WTC11 (cell line): Measurements from ENCODE around the gene CCDC149. TPM values are rescaled to one million over a fixed set of nuclear protein-coding genes. Genes with fewer than 3 reads are reported as not detected.

Experiments used
- ATAC-seq: fragments of 200-7000 bp; cut with Tn5 transposase; 2 replicates; pipeline ENCODE4 v1.10.0; 2021; ENCODE audit warnings: mild to moderate bottlenecking, moderate library complexity
- CTCF ChIA-PET: fragments of 300-600 bp; sonication (Branson Sonifier 250); formaldehyde crosslinking; loops from one replicate; lab custom pipeline; 2021; ENCODE audit warnings: antibody characterized with exemption; lab: Charles Lee
- POLR2A ChIA-PET: fragments of 350-600 bp; sonication (Branson Sonifier 250); formaldehyde crosslinking; loops from one replicate; lab custom pipeline; 2021; ENCODE audit warnings: antibody characterized with exemption; lab: Charles Lee
- DNase-seq: peaks from one replicate; pipeline ENCODE4 v3.0.0; 2021; ENCODE audit warnings: low spot score
- H3K27ac Mint-ChIP-seq: 2 replicates; pipeline ENCODE4 v1.8.0; 2021; ENCODE audit warnings: mixed read lengths
- H3K27me3 Mint-ChIP-seq: 2 replicates; pipeline ENCODE4 v1.8.0; 2021; ENCODE audit warnings: low read depth, mild to moderate bottlenecking, moderate library complexity, mixed read lengths
- H3K36me3 Mint-ChIP-seq: 2 replicates; pipeline ENCODE4 v1.8.0; 2021; ENCODE audit warnings: mixed read lengths
- H3K4me1 Mint-ChIP-seq: 2 replicates; pipeline ENCODE4 v1.8.0; 2022; ENCODE audit warnings: mixed read lengths
- H3K4me3 Mint-ChIP-seq: 2 replicates; pipeline ENCODE4 v1.8.0; 2021; ENCODE audit warnings: mild to moderate bottlenecking, moderate library complexity, mixed read lengths
- H3K9me3 Mint-ChIP-seq: 2 replicates; pipeline ENCODE4 v1.8.0; 2021; ENCODE audit warnings: mixed read lengths
- GABPB1 ChIP-seq: sonication (generic); formaldehyde crosslinking; IDR thresholded peaks from 2 replicates; pipeline ENCODE4 v1.8.1; 2023; ENCODE audit warnings: mild to moderate bottlenecking, missing genetic modification reagents
- GRHL2 ChIP-seq: fragments of 250-450 bp; sonication (Bioruptor Pico); IDR thresholded peaks from 2 replicates; pipeline ENCODE4 v1.8.0; 2022; ENCODE audit warnings: mild to moderate bottlenecking, moderate library complexity; ENCODE audit not compliant: insufficient replicate concordance, severe bottlenecking
- GTF2I ChIP-seq: fragments of 250-450 bp; sonication (Bioruptor Pico); conservative IDR thresholded peaks from 2 replicates; pipeline ENCODE4 v1.4.0; 2021; ENCODE audit warnings: mild to moderate bottlenecking
- IRF2 ChIP-seq: sonication (generic); formaldehyde crosslinking; IDR thresholded peaks from 2 replicates; pipeline ENCODE4 v1.8.0; 2022; ENCODE audit warnings: low read depth, missing genetic modification reagents, borderline replicate concordance
- JUN ChIP-seq: sonication (generic); formaldehyde crosslinking; IDR thresholded peaks from 2 replicates; pipeline ENCODE4 v1.8.0; 2023; ENCODE audit warnings: mild to moderate bottlenecking, missing genetic modification reagents
- KAT7 ChIP-seq: sonication (generic); formaldehyde crosslinking; IDR thresholded peaks from 2 replicates; pipeline ENCODE4 v1.8.1; 2023; ENCODE audit warnings: missing genetic modification reagents, mild to moderate bottlenecking, borderline replicate concordance
- MXD4 ChIP-seq: fragments of 250-450 bp; sonication (Bioruptor Pico); IDR thresholded peaks from 2 replicates; pipeline ENCODE4 v1.8.0; 2021; ENCODE audit warnings: mild to moderate bottlenecking, moderate library complexity, borderline replicate concordance
- MYBL2 ChIP-seq: sonication (generic); formaldehyde crosslinking; IDR thresholded peaks from 2 replicates; pipeline ENCODE4 v1.8.1; 2023; ENCODE audit warnings: mild to moderate bottlenecking, moderate library complexity, missing genetic modification reagents
- NFATC4 ChIP-seq: fragments of 250-450 bp; sonication (Bioruptor Pico); IDR thresholded peaks from 2 replicates; pipeline ENCODE4 v1.9.0; 2021; ENCODE audit warnings: mild to moderate bottlenecking
- RORB ChIP-seq: fragments of 250-450 bp; sonication (Bioruptor Pico); IDR thresholded peaks from 2 replicates; pipeline ENCODE4 v1.9.0; 2021; ENCODE audit warnings: mild to moderate bottlenecking
- SOX15 ChIP-seq: fragments of 250-450 bp; sonication (Bioruptor Pico); IDR thresholded peaks from 2 replicates; pipeline ENCODE4 v1.9.0; 2021; ENCODE audit warnings: mild to moderate bottlenecking
- ZNF138 ChIP-seq: sonication (generic); formaldehyde crosslinking; conservative IDR thresholded peaks from 2 replicates; pipeline ENCODE4 v1.8.1; 2022; ENCODE audit warnings: mild to moderate bottlenecking, moderate library complexity, missing genetic modification reagents
- total RNA-seq: library from RNA; stranded (reverse); gene quantifications from 3 replicates; pipeline ENCODE4 v1.2.3, GENCODE V29; 2021
- TF ChIP-seq, protein P1 (sequence below): fragments of 250-450 bp; sonication (Bioruptor Pico); conservative IDR thresholded peaks from 2 replicates; pipeline ENCODE4 v1.9.0; 2021; ENCODE audit warnings: mild to moderate bottlenecking
- TF ChIP-seq, protein P2 (sequence below): sonication (generic); formaldehyde crosslinking; IDR thresholded peaks from 2 replicates; pipeline ENCODE4 v1.8.1; 2023; ENCODE audit warnings: mild to moderate bottlenecking, missing genetic modification reagents, moderate library complexity
- TF ChIP-seq, protein P3 (sequence below): fragments of 250-450 bp; sonication (Bioruptor Pico); IDR thresholded peaks from 2 replicates; pipeline ENCODE4 v1.9.0; 2021; ENCODE audit warnings: moderate library complexity, mild to moderate bottlenecking, inconsistent platforms, borderline replicate concordance
- TF ChIP-seq, protein P4 (sequence below): sonication (generic); formaldehyde crosslinking; IDR thresholded peaks from 2 replicates; pipeline ENCODE4 v1.8.1; 2022; ENCODE audit warnings: mild to moderate bottlenecking, moderate library complexity, missing genetic modification reagents
- TF ChIP-seq, protein P5 (sequence below): sonication (generic); formaldehyde crosslinking; IDR thresholded peaks from 2 replicates; pipeline ENCODE4 v1.8.1; 2023; ENCODE audit warnings: mild to moderate bottlenecking, missing genetic modification reagents
- TF ChIP-seq, protein P6 (sequence below): sonication (generic); formaldehyde crosslinking; IDR thresholded peaks from 2 replicates; pipeline ENCODE4 v1.8.1; 2023; ENCODE audit warnings: mild to moderate bottlenecking, missing genetic modification reagents
- TF ChIP-seq, protein P7 (sequence below): fragments of 250-450 bp; sonication (Bioruptor Pico); IDR thresholded peaks from 2 replicates; pipeline ENCODE4 v1.8.0; 2021; ENCODE audit warnings: mild to moderate bottlenecking

Gene CCDC149
- total RNA-seq, 1 experiment from 2014 or later: 3.9 TPM

DNA sequence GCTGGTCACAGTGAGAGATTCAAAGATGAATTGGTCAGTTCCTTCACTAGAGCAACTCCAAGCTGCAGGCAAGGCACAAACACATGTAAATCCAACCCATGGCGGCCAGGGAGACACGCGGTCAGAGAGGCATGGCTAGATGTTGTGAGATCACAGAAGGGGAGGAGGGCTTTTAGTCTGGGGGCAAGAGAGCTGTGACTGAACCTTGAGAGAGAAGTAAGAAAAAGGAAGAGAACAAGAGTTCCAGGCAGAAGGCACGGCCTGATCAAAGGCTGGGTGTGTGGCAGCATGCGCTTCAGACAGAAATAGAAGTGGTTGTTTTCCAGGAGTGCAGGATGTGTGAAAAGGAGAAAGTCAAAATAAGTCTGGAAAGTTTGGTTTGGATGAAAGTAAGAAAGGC is 15.9 kb downstream of the CCDC149 start:
- DNase-seq (no peak), ATAC-seq (no peak)
- Mint-ChIP-seq H3K36me3 (no peaks in the 10 kb centered on the region), H3K9me3 (no peaks in the 10 kb centered on the region), H3K4me1 (peaks cover 13% of the 10 kb centered on the region), H3K27ac (no peak overlapping the region), H3K27me3 (no peaks in the 10 kb centered on the region), H3K4me3 (no peak overlapping the region)
- CTCF ChIA-PET: no interaction called here
- POLR2A ChIA-PET: no interaction called here
- TF ChIP-seq, protein P1, sequence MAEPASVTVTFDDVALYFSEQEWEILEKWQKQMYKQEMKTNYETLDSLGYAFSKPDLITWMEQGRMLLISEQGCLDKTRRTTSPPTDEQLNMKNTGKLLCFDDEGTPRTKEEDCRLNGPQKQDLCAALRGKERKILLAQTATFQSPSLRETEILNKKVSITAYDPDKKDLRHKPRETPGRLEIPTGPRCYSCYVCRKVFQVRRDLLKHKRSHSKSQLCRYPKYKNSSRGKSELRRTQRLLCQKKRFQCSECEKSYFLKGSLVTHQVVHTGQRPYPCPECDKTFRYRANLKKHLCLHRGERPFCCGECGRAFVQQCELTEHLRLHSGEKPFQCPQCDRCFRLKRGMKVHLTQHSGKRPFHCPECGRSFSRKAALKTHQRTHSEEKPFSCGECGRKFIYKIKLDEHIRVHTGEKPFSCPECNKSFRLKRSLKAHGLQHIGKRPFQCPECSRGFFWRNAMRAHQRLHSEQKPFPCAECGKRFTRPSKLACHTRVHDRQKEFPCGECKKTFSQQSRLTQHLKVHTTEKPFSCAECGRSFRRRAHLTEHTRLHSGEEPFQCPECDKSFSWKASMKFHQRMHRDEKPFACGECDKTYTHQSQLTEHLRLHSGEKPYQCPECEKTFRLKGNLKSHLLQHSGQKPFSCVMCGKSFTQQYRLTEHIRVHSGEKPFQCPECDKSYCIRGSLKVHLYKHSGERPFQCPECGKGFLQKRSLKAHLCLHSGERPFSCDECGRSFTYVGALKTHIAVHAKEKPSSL (CRISPR knock-in tag): no peak
- TF ChIP-seq JUN (CRISPR knock-in tag) (no peak), SOX15 (no peak), IRF2 (no peak), GABPB1 (no peak), NFATC4 (CRISPR knock-in tag) (no peak), RORB (CRISPR knock-in tag) (no peak), MYBL2 (no peak), GRHL2 (CRISPR knock-in tag) (no peak), ZNF138 (CRISPR knock-in tag) (no peak)
- TF ChIP-seq, protein P2, sequence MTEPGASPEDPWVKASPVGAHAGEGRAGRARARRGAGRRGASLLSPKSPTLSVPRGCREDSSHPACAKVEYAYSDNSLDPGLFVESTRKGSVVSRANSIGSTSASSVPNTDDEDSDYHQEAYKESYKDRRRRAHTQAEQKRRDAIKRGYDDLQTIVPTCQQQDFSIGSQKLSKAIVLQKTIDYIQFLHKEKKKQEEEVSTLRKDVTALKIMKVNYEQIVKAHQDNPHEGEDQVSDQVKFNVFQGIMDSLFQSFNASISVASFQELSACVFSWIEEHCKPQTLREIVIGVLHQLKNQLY (CRISPR knock-in tag): no peak
- TF ChIP-seq, protein P3, sequence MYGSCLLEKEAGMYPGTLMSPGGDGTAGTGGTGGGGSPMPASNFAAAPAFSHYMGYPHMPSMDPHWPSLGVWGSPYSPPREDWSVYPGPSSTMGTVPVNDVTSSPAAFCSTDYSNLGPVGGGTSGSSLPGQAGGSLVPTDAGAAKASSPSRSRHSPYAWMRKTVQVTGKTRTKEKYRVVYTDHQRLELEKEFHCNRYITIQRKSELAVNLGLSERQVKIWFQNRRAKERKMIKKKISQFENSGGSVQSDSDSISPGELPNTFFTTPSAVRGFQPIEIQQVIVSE (CRISPR knock-in tag): no peak
- TF ChIP-seq, protein P4, sequence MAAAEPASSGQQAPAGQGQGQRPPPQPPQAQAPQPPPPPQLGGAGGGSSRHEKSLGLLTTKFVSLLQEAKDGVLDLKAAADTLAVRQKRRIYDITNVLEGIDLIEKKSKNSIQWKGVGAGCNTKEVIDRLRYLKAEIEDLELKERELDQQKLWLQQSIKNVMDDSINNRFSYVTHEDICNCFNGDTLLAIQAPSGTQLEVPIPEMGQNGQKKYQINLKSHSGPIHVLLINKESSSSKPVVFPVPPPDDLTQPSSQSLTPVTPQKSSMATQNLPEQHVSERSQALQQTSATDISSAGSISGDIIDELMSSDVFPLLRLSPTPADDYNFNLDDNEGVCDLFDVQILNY (CRISPR knock-in tag): no peak
- TF ChIP-seq, protein P5, sequence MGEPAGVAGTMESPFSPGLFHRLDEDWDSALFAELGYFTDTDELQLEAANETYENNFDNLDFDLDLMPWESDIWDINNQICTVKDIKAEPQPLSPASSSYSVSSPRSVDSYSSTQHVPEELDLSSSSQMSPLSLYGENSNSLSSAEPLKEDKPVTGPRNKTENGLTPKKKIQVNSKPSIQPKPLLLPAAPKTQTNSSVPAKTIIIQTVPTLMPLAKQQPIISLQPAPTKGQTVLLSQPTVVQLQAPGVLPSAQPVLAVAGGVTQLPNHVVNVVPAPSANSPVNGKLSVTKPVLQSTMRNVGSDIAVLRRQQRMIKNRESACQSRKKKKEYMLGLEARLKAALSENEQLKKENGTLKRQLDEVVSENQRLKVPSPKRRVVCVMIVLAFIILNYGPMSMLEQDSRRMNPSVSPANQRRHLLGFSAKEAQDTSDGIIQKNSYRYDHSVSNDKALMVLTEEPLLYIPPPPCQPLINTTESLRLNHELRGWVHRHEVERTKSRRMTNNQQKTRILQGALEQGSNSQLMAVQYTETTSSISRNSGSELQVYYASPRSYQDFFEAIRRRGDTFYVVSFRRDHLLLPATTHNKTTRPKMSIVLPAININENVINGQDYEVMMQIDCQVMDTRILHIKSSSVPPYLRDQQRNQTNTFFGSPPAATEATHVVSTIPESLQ (CRISPR knock-in tag): no peak
- TF ChIP-seq, protein P6, sequence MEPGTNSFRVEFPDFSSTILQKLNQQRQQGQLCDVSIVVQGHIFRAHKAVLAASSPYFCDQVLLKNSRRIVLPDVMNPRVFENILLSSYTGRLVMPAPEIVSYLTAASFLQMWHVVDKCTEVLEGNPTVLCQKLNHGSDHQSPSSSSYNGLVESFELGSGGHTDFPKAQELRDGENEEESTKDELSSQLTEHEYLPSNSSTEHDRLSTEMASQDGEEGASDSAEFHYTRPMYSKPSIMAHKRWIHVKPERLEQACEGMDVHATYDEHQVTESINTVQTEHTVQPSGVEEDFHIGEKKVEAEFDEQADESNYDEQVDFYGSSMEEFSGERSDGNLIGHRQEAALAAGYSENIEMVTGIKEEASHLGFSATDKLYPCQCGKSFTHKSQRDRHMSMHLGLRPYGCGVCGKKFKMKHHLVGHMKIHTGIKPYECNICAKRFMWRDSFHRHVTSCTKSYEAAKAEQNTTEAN: no peak
- TF ChIP-seq, protein P7, sequence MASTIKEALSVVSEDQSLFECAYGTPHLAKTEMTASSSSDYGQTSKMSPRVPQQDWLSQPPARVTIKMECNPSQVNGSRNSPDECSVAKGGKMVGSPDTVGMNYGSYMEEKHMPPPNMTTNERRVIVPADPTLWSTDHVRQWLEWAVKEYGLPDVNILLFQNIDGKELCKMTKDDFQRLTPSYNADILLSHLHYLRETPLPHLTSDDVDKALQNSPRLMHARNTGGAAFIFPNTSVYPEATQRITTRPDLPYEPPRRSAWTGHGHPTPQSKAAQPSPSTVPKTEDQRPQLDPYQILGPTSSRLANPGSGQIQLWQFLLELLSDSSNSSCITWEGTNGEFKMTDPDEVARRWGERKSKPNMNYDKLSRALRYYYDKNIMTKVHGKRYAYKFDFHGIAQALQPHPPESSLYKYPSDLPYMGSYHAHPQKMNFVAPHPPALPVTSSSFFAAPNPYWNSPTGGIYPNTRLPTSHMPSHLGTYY (CRISPR knock-in tag): no peak

DNA sequence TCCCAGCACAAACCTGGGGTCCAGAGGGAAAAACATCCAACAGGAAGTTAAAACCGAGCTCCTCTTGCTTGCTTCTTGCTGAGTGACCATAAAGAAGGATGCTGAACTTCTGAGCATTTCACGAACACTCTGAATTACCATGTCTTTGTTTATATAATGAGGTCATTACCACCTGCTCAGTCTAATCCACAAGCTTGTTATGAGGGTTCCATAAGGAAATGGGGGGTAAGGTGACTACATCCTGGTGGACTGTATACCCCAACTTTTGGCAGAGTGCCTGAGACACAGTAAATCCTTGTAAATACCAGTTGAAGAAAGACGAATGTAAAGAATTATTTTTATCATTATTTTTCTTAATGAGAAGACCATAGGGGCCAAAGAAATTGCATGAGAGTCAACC is 16.8 kb downstream of the CCDC149 start:
- no peak overlapping the region for H3K27ac Mint-ChIP-seq
- ChIA-PET CTCF (interaction anchor here (0.8 kb wide), 1 partner anchor 26 kb away, joined by 3 read pairs; no protein-coding TSS in a partner anchor), POLR2A (no interaction called here)
- ATAC-seq (no peak), DNase-seq (no peak)
- H3K4me1 Mint-ChIP-seq: peaks cover 13% of the 10 kb centered on the region
- H3K4me3 Mint-ChIP-seq: no peak overlapping the region
- H3K36me3 Mint-ChIP-seq: no peaks in the 10 kb centered on the region
- H3K27me3 Mint-ChIP-seq: no peaks in the 10 kb centered on the region
- no peaks in the 10 kb centered on the region for H3K9me3 Mint-ChIP-seq
- no peak for TF ChIP-seq GABPB1
- no peak for TF ChIP-seq MXD4 (CRISPR knock-in tag)
- TF ChIP-seq, protein P7 (CRISPR knock-in tag): no peak
- no peak for TF ChIP-seq GTF2I (CRISPR knock-in tag)
- no peak for TF ChIP-seq MYBL2
- TF ChIP-seq KAT7 (CRISPR knock-in tag): no peak
- TF ChIP-seq, protein P5 (CRISPR knock-in tag): no peak
